GM13976 (cell line): Measurements from ENCODE around the gene XXYLT1.

Source experiments
- DNase-seq: peaks from one replicate; pipeline ENCODE4 v3.0.0; 2012; ENCODE audit warnings: low spot score
- CTCF ChIP-seq: IDR thresholded peaks from 2 replicates; pipeline ENCODE4 v1.5.1; 2012; ENCODE audit warnings: borderline replicate concordance, mild to moderate bottlenecking; ENCODE audit not compliant: insufficient read depth; ENCODE audit errors: extremely low read depth, missing control alignments, control extremely low read depth
- in situ Hi-C: fragments of 300-500 bp; cut with MboI; formaldehyde crosslinking; loops from one replicate; pipeline ENCODE4 v1.12.0; 2022; ENCODE audit warnings: low sequenced_read_pairs, mixed read lengths, inconsistent platforms; ENCODE audit not compliant: unreplicated experiment

Gene XXYLT1

GRCh38 chr3:195102609-195103467 is 168.1 kb downstream of the XXYLT1 start:
- no peak for TF ChIP-seq CTCF
- in situ Hi-C loops = loop anchor here (10.0 kb wide), 1 partner anchor 418 kb away; the partner anchor contains the start of gene FAM43A
- no peak for DNase-seq

GRCh38 chr3:195101927-195102608 is 168.9 kb downstream of the XXYLT1 start:
- no peak for TF ChIP-seq CTCF
- in situ Hi-C loops = loop anchor here (10.0 kb wide), 1 partner anchor 417 kb away; the partner anchor contains the start of gene FAM43A

GRCh38 chr3:195101001-195101583 is 169.9 kb downstream of the XXYLT1 start:
- in situ Hi-C loops = loop anchor here (10.0 kb wide), 1 partner anchor 416 kb away; the partner anchor contains the start of gene FAM43A
- DNase-seq = peak; percentile 68
- no peak for TF ChIP-seq CTCF

More at GRCh38 chr3:195101927-195102608, 168.9 kb downstream of the XXYLT1 start:
- DNase-seq = no peak

- DNase-seq = no peak
- in situ Hi-C loops = loop anchor here (10.0 kb wide), 1 partner anchor 415 kb away; the partner anchor contains the start of gene FAM43A
- TF ChIP-seq CTCF = no peak
Observed at GRCh38 chr3:195099951-195100785, 170.8 kb downstream of the XXYLT1 start.

GRCh38 chr3:195098741-195099525 is 172.0 kb downstream of the XXYLT1 start:
- no peak for DNase-seq
- in situ Hi-C loops = no loop called here

More at GRCh38 chr3:195098741-195099525, 172.0 kb downstream of the XXYLT1 start:
- no peak for TF ChIP-seq CTCF
